Kidney glomerular epithelial cell (primary cell): ENCODE measurements around the gene USP25.

Experiments used
- DNase-seq: peaks from one replicate; lab custom pipeline; 2025; lab: John Stamatoyannopoulos, UW

The USP25 gene, protein sequence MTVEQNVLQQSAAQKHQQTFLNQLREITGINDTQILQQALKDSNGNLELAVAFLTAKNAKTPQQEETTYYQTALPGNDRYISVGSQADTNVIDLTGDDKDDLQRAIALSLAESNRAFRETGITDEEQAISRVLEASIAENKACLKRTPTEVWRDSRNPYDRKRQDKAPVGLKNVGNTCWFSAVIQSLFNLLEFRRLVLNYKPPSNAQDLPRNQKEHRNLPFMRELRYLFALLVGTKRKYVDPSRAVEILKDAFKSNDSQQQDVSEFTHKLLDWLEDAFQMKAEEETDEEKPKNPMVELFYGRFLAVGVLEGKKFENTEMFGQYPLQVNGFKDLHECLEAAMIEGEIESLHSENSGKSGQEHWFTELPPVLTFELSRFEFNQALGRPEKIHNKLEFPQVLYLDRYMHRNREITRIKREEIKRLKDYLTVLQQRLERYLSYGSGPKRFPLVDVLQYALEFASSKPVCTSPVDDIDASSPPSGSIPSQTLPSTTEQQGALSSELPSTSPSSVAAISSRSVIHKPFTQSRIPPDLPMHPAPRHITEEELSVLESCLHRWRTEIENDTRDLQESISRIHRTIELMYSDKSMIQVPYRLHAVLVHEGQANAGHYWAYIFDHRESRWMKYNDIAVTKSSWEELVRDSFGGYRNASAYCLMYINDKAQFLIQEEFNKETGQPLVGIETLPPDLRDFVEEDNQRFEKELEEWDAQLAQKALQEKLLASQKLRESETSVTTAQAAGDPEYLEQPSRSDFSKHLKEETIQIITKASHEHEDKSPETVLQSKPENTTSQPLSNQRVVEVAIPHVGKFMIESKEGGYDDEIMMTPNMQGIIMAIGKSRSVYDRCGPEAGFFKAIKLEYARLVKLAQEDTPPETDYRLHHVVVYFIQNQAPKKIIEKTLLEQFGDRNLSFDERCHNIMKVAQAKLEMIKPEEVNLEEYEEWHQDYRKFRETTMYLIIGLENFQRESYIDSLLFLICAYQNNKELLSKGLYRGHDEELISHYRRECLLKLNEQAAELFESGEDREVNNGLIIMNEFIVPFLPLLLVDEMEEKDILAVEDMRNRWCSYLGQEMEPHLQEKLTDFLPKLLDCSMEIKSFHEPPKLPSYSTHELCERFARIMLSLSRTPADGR

DNA sequence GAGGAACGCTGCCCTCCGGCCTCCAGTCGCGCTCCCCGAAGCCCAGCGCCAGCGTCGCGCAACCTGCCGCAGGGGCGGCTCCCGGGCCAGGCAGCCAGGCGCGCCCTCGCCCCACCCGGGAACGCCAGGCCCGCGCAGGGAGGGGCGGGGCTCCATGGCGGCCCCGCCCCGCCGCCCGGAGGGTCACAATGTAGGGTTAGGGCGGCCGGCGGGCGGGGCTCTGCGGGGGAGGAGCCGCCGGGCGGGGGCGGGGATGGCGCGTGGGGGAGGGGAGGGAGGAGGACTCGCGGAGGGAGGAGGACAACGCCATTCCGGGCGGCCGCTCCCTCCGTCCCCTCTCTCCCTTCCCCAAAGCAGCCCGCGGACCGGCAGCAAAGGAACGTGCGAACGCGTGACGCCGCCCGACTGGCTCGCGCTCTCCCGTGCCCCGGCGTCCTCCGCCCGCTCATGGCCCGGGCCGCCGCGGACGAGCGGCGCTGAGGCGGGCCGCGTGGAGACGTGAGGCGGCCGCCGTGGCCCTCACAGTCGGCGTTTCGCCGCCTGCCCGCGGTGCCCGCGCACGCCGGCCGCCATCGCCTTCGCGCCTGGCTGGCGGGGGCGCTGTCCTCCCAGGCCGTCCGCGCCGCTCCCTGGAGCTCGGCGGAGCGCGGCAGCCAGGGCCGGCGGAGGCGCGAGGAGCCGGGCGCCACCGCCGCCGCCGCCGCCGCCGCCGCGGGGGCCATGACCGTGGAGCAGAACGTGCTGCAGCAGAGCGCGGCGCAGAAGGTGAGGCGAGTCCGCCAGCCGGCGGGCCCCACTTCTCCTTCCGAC, at the start of gene USP25:
Gene USP25 (plus strand): TSS at position 309 of the 810 bp plus-strand sequence. CDS start 412 bp downstream, at position 721.
- peak; percentile 44 for DNase-seq

DNA sequence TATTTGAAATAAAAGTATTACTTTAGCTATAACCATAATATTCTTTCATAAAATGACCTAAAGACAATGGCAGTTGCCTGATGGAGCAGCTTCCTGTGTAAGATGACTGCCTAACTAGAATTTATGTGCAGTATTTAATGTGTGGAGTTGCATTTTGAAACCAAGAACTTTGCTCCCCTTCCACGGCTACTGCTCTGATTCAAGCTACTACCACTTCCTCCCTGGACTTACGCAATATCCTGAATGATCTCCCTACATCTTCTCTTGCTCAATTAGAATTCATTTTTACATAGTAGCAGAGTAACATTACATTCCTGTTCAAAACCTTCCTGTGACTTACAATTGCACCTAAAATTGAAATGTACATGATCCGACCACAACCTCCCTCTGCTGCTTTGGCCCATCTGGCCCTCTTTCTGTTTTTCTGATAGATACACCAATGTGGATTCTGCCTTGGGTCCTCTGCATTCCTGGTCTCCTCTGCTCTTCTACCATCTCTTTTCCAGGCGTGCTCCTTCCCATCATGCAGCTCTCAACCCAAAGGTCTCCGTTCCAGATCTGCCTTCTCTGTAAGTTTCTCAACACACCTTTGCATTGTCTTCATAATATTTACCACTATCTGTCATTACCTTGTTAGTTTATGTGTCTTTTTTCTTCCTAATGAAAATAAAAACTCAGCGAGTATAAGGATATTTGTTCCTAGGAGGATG, 47.4 kb upstream of the USP25 start:
- DNase-seq = peak; percentile 14

DNA sequence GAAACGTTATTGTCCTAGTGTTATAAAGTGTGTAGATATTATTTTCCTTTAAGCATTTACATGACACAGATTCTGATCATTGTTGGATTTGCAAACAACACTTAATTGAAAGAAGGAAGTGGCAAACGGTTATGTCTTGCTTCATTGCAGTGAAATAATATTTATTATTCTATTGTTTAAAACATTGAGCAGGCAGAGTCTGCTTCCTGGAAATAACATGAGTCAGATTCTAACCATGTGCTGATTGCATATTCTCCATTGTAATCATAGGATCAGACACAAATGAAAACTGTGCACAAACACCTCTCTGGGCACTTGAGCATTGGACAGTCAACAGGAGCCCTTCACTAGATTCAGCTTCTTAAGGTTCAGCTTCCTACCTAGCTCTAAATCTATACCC, 46.8 kb upstream of the USP25 start:
- DNase-seq = peak; percentile 37

DNA sequence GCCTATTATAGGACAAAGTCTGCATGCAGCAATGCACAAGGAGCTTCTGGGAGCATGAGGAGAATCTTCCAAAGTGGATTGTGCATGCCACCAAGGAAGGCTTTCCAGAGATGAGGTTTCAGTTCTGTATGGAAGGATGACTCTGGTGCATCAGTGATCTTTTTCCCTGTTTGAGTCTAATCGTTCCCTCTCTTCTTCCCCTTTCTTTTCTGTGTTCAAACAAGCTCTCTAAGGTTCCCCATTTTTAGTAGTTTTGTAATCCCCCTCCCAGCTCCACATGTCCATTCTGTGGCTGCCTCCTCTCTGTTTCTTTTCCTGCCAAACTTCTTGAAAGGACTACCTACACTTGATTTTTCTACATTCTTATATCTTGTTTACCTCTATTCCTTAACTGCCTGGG, 43.3 kb upstream of the USP25 start:
- no peak for DNase-seq

DNA sequence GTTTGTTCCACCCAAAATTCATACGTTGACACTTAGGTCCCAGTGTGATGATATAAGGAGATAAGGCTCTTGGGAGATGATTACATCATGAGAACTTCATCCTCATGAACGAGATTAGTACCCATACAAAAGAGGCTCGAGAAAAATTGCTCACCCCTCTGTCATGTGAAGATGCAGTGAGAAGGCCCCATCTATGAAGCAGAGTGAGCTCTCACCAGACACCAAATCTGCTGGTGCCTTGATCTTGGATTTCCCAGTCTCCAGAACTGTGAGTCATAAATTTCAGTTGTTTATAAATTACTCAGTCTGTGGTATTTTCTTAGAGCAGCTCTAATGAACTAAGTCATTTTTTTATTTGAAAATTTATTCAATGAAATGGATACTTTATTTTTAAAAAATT, 42.6 kb upstream of the USP25 start:
- no peak for DNase-seq

DNA sequence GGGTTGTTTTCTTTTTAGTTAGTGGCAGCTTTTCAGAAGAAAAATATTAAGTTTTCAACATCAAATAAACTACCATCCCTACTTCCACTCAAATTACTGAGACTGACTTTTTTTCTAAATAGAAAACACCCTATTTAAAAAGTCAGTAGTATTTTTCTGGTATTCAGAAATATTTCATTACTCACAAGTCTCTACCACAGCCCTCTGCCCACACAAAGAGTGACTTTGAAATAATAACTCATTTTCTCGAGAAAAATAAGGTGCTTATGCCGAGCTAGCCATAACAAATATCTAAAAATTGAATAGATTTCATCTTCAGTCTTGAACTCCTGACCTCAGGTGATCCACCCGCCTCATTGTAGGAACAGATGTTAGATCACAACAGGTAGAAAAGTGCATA, 41.8 kb upstream of the USP25 start:
- DNase-seq = no peak

DNA sequence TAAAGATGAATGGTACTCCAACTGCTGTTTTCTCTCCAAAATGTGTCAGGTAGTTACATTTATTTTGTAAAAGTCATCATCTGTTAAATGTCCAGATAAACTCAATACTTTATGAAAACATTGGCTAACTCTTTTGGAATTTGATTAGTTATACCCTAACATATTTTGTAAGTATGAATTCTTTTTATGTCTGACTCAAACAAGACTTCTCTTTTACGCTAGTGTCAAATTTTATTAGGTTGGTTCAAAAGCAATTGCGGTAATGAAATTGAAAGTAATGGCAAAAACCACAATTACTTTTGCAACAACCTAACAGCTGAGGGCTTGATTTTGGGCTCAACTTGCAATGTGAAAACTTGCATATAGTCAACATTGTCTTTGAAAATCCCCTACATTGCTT, 41.0 kb upstream of the USP25 start:
- DNase-seq = no peak

DNA sequence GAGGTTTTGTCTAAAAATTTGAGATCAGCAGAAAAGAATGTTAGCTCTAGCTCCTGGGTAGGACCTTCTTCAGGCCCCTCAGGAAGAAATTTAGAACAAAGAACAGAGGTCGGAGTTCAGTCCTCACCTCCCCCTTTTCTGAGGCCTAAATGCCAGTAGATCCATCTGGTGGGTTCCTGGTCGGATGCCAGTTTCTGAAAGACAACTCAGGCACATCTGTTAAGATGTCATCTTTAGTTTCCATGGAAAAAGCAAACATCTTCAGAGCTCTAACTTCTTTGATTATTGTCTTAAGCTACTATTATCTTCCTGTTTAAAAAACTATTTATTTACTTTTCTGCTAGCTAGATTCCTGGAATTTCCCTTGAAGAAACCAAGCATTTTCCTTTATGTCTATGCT, 37.1 kb upstream of the USP25 start:
- DNase-seq = no peak

DNA sequence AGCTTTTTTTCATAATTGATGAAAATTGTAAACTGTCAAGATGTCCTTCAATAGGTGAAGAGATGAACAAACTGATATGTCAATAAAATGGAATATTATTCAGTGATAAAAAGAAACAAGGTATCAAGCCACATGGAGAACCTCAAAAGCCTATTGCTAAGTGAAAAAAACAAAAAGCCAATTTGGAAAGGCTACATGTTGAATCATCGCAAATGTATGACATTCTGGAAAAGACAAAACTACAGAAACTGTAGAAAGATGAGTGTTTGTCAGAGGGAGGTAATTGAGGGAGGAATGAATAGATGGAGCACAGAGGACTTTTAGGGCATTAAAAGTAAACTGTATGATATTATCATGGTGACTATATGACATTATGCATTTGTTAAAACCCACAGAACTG, 34.5 kb upstream of the USP25 start:
- DNase-seq = no peak

DNA sequence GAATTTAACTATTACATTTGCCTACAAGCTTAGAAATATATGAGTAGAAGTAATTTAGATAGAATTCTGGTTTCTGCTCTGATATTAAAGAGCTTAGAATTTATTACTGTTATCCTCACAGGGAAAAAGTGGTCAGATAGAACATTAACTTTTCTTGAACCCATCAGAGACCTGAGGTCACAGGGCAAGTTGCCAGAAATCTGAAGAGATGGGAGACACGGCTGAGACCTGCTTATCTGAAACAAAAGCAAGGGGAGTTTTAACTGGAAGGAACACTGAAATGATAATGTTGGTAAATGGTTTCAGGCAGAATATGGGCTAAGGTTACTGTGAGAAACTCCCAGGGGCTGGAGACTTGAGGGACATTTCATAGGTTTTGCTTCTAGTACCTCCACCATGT, 28.0 kb upstream of the USP25 start:
- DNase-seq = no peak

DNA sequence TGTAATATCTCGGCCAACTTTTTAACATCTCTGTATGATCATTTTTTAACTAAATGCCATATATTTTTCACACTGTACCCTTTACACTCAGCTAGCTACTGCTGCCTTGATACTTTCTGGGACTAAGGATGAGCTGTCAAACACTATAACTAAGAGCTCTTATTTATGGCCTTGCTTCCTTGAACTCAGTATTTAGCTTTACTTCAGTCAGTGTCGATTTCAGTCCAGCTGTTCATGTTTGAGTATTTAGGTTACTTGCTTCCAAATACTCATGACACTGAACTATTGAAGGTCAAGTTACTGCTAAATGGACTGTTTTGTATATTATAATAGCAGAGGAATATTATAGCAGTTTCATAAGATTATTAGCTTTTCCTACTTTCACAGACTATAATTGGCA, 25.9 kb upstream of the USP25 start:
- DNase-seq = no peak

DNA sequence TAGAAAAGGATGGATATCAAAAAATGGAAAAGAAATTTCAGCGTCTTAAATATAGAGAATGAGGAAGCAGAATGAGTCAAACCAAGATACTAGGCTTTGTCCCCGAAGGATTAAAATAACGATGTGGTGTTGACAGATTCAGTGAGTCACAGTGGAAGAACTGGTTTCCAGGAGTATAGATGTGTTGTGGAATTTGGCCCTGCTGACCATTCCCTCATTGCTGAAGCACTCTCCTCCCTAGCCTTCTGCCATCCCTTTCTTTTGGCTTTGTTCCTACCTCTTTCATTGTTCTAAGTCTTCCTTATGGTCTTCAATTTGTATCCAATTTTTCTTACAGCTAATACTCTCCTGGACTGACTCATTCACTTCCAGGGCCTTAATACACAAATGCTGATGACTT, 23.1 kb upstream of the USP25 start:
- DNase-seq = peak; percentile 81

DNA sequence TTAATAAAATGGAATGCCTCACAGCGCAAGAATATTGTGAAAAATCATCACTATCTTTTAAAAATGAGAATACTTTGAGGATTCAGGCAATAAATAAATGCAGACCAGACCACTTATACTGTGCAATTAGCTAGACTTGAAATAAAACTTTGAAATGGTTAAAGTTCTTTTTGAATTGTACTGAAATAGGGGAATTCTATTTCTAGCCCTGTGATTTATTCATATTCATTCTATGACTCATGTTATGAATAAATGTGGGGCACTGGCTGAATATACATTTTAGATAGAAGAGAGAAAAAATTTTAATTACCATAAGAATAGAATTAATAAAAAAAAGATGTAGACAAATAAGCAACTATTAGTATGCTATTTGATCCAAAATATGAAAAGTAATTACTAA, 16.4 kb upstream of the USP25 start:
- no peak for DNase-seq

DNA sequence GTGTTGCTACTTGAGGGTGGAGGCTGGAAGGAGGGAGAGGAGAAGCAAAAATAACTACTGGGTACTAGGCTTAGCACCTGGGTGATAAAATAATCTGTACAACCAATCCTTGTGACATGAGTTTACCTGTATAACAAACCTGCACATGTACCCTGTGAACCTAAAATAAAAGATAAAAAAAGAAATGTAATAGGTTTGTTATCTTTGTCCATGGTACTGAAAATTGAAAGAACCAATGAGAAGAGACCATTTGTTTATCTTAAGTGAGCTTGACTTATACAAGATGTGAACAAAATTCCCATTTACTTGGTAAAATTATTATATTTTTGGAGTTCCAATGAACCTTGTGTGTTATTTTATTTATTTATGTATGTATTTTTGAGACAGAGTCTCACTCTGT, 11.1 kb upstream of the USP25 start:
- no peak for DNase-seq

DNA sequence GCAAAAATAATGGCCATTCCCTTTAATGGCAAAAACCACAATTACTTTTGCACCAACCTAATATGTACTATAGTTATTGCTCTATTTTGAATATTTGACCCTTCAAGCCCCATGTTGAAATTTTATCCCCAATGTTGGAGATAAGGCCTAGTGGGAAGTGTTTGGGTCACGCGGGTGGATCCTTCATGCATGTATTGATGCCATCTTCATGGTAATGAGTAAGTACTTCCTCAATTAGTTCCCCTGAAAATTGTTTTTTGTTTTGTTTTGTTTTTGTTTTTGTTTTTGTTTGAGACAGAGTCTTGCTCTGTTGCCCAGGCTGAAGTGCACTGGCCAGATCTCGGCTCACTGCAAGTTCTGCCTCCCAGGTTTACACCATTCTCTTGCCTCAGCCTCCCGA, 9.8 kb upstream of the USP25 start:
- no peak for DNase-seq

DNA sequence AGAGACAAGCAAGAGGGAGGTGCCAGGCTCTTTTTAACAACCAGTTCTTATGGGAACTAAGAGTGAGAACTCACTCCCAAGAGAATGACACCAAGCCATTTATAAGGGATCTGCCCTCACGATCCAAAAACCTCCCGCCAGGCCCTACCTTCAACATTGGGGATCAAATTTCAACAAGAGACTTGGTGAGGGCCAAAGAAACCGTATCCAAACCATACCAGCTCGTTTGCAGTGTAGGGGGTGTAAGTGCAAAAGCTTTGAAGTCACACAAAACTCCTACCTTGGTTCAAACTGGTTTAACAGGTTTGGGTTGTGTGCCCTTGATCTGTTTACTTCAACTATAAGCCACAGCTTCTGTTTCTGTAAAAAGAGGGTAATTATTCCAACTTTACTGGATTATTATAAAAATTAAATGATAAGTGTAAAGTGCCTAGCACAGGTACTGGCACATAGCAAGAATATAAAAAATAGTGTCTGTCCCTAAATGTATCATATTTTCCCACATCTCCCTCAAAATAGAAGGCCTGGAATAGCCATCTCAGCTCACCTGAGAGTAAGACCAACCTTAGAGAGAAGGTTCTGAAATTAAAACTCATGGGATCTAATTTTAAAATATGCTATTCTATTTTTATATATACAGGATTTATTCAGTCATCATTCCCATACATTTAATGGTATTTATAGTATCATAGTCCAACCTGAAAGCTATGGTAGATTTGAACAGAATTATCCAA, 7.0 kb upstream of the USP25 start:
- no peak for DNase-seq

DNA sequence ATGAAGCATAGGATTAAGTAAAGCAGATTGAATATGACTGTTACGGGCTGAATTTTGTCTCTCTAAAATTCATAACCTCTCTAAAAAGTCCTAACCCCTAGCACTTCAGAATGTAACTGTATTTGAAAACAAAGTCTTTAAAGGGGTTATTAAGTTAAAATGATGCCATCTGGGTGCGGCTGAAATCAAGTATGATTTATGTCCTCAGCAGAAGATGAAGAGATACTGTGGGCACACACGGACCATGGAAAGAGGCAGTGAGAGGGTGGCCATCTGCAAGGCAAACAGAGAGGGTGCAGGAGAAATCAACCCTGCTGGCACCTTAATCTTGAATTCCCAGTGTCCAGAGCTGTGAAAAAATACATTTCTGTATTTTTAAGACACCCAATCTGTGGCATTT, 3.8 kb upstream of the USP25 start:
- DNase-seq = no peak

DNA sequence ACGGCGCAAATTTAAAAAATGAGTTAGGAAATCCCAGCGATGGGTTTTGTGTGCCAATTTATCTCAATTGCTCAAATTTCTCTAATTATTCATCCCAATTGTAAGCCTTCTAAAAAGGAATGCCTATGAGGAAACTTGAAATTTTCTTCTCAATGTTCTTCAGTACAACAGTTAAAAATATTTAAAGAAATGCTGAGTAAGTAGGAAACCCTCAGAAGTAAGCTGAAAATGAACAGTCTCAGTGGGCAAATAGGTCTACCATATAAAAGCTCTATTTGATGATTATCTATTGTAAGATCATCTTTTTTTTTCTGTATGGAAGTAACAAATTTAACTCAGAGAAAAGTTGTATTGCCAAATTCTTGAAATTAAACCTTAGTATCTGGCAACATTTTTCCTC, 1.7 kb upstream of the USP25 start:
- DNase-seq = no peak

DNA sequence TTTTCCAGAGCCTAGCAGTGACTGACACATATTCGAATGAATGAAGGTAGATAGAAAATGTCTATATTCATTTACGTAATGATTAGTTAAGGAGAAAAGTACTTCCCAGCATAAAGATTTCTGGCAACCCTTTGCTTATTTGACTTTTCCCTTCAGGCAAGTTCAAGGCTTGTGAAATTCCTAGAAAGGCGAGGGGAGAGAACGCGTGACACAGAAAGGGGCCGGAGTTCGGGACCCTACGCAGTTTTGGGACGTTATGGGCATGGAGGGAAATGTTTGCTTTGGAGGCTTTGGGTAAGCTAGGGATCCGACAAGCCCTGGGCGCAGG, 472 bp upstream of the USP25 start:
- no peak for DNase-seq

DNA sequence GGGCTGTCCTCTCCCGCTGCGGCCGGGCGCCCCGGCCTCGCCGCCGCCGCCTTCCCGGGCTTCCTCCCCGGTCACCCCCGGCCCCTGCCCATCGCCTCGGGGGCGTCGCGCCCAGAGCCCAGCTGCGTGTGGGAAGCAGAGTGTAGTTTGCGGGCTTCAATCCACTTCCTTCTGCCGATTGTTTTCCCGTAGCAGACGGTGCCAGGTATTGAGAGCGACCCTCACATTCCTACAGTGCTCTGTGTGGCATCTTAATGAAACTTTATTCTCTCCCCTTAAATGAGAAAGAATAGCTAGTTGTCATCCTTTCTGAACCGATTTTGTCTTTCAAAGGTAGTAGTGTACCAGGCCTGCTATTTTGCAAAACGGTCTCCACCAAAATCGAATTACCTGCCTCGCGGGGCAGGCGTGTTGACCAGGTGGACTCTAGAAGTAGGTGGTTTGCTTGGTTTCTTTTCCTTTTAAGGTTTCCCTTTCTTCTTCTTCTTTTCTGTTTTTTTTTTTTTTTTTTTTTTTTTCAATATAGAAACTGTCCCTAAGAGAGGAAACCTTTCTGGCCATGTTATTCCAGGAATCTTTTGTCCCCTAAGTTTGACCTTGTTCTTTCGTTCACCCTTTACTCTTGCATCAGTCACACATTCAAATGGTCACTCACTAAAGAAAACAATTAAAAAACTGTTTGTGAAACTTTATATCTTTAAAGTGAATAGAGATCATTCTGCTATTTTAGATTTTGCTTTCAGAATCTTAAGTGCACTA, 881 bp downstream of the USP25 start:
- no peak for DNase-seq
